Thyroid gland (tissue), 4 donors: Measurements from ENCODE around the gene TTC39A.

Source experiments
- CTCF ChIP-seq, 6 experiments: fragments of 200-600 bp in 3 of 6; fragments of 450-650 bp in 3 of 6; sonication (generic) in 3 of 6; IDR thresholded peaks; one replicate each; pipeline ENCODE4 v1.5.1; 2016 to 2019; ENCODE audit warnings: antibody characterized with exemption in 6 of 6, mild to moderate bottlenecking in 2 of 6, inconsistent platforms in 1 of 6, moderate library complexity in 1 of 6
- POLR2A ChIP-seq, 2 donors: fragments of 450-650 bp; IDR thresholded peaks; one replicate each; pipeline ENCODE4 v1.6.1; 2017; ENCODE audit warnings: antibody characterized with exemption in 2 of 2, mild to moderate bottlenecking in 2 of 2, moderate library complexity in 1 of 2

- TF ChIP-seq CTCF (IDR thresholded peaks at IDR 0.05), result no peak
- TF ChIP-seq POLR2A (IDR thresholded peaks at IDR 0.05), result no peak
Measured at GRCh38 chr1:51240084-51240483, 90.3 kb downstream of the TTC39A start.
